Neural progenitor cell (in vitro differentiated cells): Measurements from ENCODE around the gene ZNF174. TPM values are rescaled to one million over a fixed set of nuclear protein-coding genes. Genes with fewer than 3 reads are reported as not detected.

ENCODE experiments used
- DNase-seq: peaks from one replicate; pipeline ENCODE4 v3.0.0-alpha.2; 2016; ENCODE audit warnings: low spot score
- H2AFZ ChIP-seq: fragments of 200-600 bp; sonication (generic); replicated peaks from 2 replicates; pipeline ENCODE4 v1.6.1; 2016; ENCODE audit warnings: antibody characterized with exemption
- H3F3A ChIP-seq: fragments of 200-600 bp; sonication (generic); 2 replicates; pipeline ENCODE4 v1.6.1; 2016; ENCODE audit warnings: antibody characterized with exemption, low read depth
- H3K27ac ChIP-seq: fragments of 200-600 bp; sonication (generic); 2 replicates; pipeline ENCODE4 v1.5.1; 2016; ENCODE audit warnings: mild to moderate bottlenecking
- H3K27me3 ChIP-seq: fragments of 200-600 bp; sonication (generic); 2 replicates; pipeline ENCODE4 v1.6.1; 2016; ENCODE audit warnings: mild to moderate bottlenecking, moderate library complexity
- H3K36me3 ChIP-seq: fragments of 200-600 bp; sonication (generic); 2 replicates; pipeline ENCODE4 v1.5.1; 2016
- H3K4me1 ChIP-seq: fragments of 200-600 bp; sonication (generic); 2 replicates; pipeline ENCODE4 v1.6.1; 2016; ENCODE audit warnings: mixed run types
- H3K4me2 ChIP-seq: fragments of 200-600 bp; sonication (generic); 2 replicates; pipeline ENCODE4 v1.6.1; 2016
- H3K4me3 ChIP-seq: fragments of 200-600 bp; sonication (generic); 2 replicates; pipeline ENCODE4 v1.5.1; 2016
- H3K79me2 ChIP-seq: fragments of 200-600 bp; sonication (generic); 2 replicates; pipeline ENCODE4 v1.6.1; 2016; ENCODE audit warnings: low read depth
- H3K9ac ChIP-seq: fragments of 200-600 bp; sonication (generic); 2 replicates; pipeline ENCODE4 v1.6.1; 2016
- H3K9me3 ChIP-seq: fragments of 200-600 bp; sonication (generic); 2 replicates; pipeline ENCODE4 v1.5.1; 2016; ENCODE audit warnings: low read depth
- H4K20me1 ChIP-seq: fragments of 200-600 bp; sonication (generic); 2 replicates; pipeline ENCODE4 v1.6.1; 2016; ENCODE audit warnings: low read depth
- H3K27ac Mint-ChIP-seq: 3 replicates; pipeline ENCODE4 v1.8.0; 2021; ENCODE audit warnings: mixed read lengths
- H3K27me3 Mint-ChIP-seq: 2 replicates; pipeline ENCODE4 v1.8.0; 2022; ENCODE audit warnings: low read depth, mild to moderate bottlenecking, inconsistent platforms, moderate library complexity, mixed read lengths; ENCODE audit not compliant: insufficient read depth
- H3K36me3 Mint-ChIP-seq: 3 replicates; pipeline ENCODE4 v1.8.0; 2021; ENCODE audit warnings: mixed read lengths
- H3K4me1 Mint-ChIP-seq: 3 replicates; pipeline ENCODE4 v1.8.0; 2021; ENCODE audit warnings: mixed read lengths
- H3K4me3 Mint-ChIP-seq: 3 replicates; pipeline ENCODE4 v1.8.0; 2021; ENCODE audit warnings: mild to moderate bottlenecking, moderate library complexity, mixed read lengths
- H3K9me3 Mint-ChIP-seq: 3 replicates; pipeline ENCODE4 v1.8.0; 2020; ENCODE audit warnings: mixed read lengths
- CTCF ChIP-seq: fragments of 200-600 bp; sonication (generic); IDR thresholded peaks from 2 replicates; pipeline ENCODE4 v1.5.1; 2017; ENCODE audit warnings: antibody characterized with exemption, mild to moderate bottlenecking
- EZH2 ChIP-seq: fragments of 200-600 bp; sonication (generic); IDR thresholded peaks from 2 replicates; pipeline ENCODE4 v1.6.1; 2017; ENCODE audit warnings: antibody characterized with exemption, mild to moderate bottlenecking, moderate library complexity
- EZH2phosphoT487 ChIP-seq: fragments of 200-600 bp; sonication (generic); IDR thresholded peaks from 2 replicates; pipeline ENCODE4 v1.6.1; 2017; ENCODE audit warnings: antibody characterized with exemption
- total RNA-seq: library from RNA; depleted of rRNA; stranded (reverse); fragments of >200 nt; gene quantifications from 2 replicates; pipeline ENCODE4 v1.2.3, GENCODE V29; 2015; ENCODE audit warnings: low replicate concordance

The ZNF174 gene
- total RNA-seq, 1 donor from 2014 or later, result 9.9 TPM

GRCh38 chr16:3408561-3409197 lies 7.7 kb downstream of the ZNF174 start:
- H3K4me3 ChIP-seq, result no peak overlapping the region
- peaks cover 54% of the 10 kb centered on the region for H3K36me3 ChIP-seq
- H3K4me1 ChIP-seq, result no peaks in the 10 kb centered on the region
- Mint-ChIP-seq H3K27me3 (peaks cover 8% of the 10 kb centered on the region), H3K36me3 (peaks cover 65% of the 10 kb centered on the region), H3K4me1 (no peaks in the 10 kb centered on the region), H3K4me3 (no peak overlapping the region), H3K9me3 (peaks cover 85% of the 10 kb centered on the region), H3K27ac (no peak overlapping the region)
- no peaks in the 10 kb centered on the region for H3F3A ChIP-seq
- no peak overlapping the region for H2AFZ ChIP-seq
- H3K79me2 ChIP-seq, result peaks cover under 1% of the 10 kb centered on the region
- no peak for TF ChIP-seq CTCF
- TF ChIP-seq EZH2phosphoT487, result no peak
- no peak for TF ChIP-seq EZH2
- DNase-seq, result no peak
- H3K4me2 ChIP-seq, result no peak overlapping the region
- H3K27me3 ChIP-seq, result no peaks in the 10 kb centered on the region
- no peak overlapping the region for H3K9ac ChIP-seq
- H3K27ac ChIP-seq, result no peak overlapping the region
- no peaks in the 10 kb centered on the region for H4K20me1 ChIP-seq
- H3K9me3 ChIP-seq, result peaks cover 48% of the 10 kb centered on the region

GRCh38 chr16:3413730-3414379 lies 12.8 kb downstream of the ZNF174 start:
- Mint-ChIP-seq H3K36me3 (peaks cover 23% of the 10 kb centered on the region), H3K27me3 (peaks cover 13% of the 10 kb centered on the region), H3K27ac (no peak overlapping the region), H3K4me1 (no peaks in the 10 kb centered on the region), H3K9me3 (peaks cover 71% of the 10 kb centered on the region), H3K4me3 (no peak overlapping the region)
- H2AFZ ChIP-seq, result no peak overlapping the region
- no peaks in the 10 kb centered on the region for H3K79me2 ChIP-seq
- peaks cover 8% of the 10 kb centered on the region for H3K36me3 ChIP-seq
- H3K4me2 ChIP-seq, result no peak overlapping the region
- H3K27ac ChIP-seq, result no peak overlapping the region
- no peak overlapping the region for H3K9ac ChIP-seq
- H3F3A ChIP-seq, result no peaks in the 10 kb centered on the region
- peaks cover 29% of the 10 kb centered on the region for H3K9me3 ChIP-seq
- H4K20me1 ChIP-seq, result no peaks in the 10 kb centered on the region
- no peaks in the 10 kb centered on the region for H3K27me3 ChIP-seq
- H3K4me1 ChIP-seq, result no peaks in the 10 kb centered on the region
- TF ChIP-seq EZH2phosphoT487, result no peak
- TF ChIP-seq CTCF, result no peak
- no peak for TF ChIP-seq EZH2
- no peak overlapping the region for H3K4me3 ChIP-seq
- no peak for DNase-seq

GRCh38 chr16:3431779-3432219 lies 30.8 kb downstream of the ZNF174 start:
- no peak overlapping the region for H2AFZ ChIP-seq
- H3K4me2 ChIP-seq, result no peak overlapping the region
- no peak overlapping the region for H3K9ac ChIP-seq
- no peaks in the 10 kb centered on the region for H3K79me2 ChIP-seq
- H3K27ac Mint-ChIP-seq, result no peak overlapping the region
- no peaks in the 10 kb centered on the region for H3K4me1 ChIP-seq
- peaks cover 5% of the 10 kb centered on the region for H3K27me3 Mint-ChIP-seq
- H4K20me1 ChIP-seq, result no peaks in the 10 kb centered on the region
- no peaks in the 10 kb centered on the region for H3K36me3 Mint-ChIP-seq
- H3K27me3 ChIP-seq, result no peaks in the 10 kb centered on the region
- no peak for DNase-seq
- no peaks in the 10 kb centered on the region for H3K9me3 ChIP-seq
- TF ChIP-seq EZH2phosphoT487 (no peak), EZH2 (no peak), CTCF (no peak)
- no peak overlapping the region for H3K4me3 ChIP-seq
- H3F3A ChIP-seq, result no peaks in the 10 kb centered on the region
- no peaks in the 10 kb centered on the region for H3K36me3 ChIP-seq
- no peaks in the 10 kb centered on the region for H3K9me3 Mint-ChIP-seq
- H3K4me3 Mint-ChIP-seq, result no peak overlapping the region
- no peaks in the 10 kb centered on the region for H3K4me1 Mint-ChIP-seq
- no peak overlapping the region for H3K27ac ChIP-seq
